ENCODE measurements around the gene PBRM1.

The PBRM1 gene

DNA sequence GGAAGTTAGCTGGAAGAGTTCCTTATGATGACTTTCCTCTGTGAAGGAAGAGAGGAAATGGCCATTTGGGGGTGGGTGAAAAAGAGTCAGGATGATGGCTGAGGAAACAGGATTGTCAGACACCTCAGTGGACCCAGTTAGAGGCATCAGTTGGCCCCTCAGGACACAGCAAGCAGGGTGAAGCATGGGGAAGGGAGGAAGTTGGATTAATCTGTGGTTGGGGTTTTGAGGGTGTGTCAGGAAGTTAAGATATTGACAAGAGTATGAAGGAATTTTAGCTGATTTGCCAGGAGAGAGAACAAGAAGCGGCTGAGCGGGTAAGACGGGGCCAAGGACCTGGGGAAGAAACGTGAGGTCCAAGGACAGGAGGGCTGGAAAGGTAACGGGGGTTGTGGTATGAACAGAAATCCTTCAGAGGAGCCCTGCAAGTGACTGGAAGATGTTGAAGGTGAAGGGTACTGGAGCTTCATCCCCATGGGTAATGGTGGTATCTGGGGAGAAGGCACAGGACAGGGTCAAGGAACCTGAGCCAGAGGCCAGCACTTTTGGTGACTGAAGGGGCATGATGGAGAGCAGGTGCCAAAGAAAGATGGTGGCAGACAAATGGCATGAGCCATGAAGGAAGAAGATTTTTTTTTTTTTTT lies 146.6 kb downstream of the PBRM1 start:
- TF ChIP-seq ZBTB7A (IDR thresholded peaks at IDR 0.05; ENCODE audit: low read depth): no peak
- TF ChIP-seq EGR1 (IDR thresholded peaks at IDR 0.05): no peak
- TF ChIP-seq, protein P1, sequence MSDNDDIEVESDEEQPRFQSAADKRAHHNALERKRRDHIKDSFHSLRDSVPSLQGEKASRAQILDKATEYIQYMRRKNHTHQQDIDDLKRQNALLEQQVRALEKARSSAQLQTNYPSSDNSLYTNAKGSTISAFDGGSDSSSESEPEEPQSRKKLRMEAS (IDR thresholded peaks at IDR 0.05): no peak
- TF ChIP-seq, protein P2, sequence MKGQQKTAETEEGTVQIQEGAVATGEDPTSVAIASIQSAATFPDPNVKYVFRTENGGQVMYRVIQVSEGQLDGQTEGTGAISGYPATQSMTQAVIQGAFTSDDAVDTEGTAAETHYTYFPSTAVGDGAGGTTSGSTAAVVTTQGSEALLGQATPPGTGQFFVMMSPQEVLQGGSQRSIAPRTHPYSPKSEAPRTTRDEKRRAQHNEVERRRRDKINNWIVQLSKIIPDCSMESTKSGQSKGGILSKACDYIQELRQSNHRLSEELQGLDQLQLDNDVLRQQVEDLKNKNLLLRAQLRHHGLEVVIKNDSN (IDR thresholded peaks at IDR 0.05): no peak
- TF ChIP-seq TAF1 (IDR thresholded peaks at IDR 0.05; ENCODE audit: low read depth): no peak
- TF ChIP-seq RAD21 (IDR thresholded peaks at IDR 0.05; ENCODE audit: low read depth): no peak
- TF ChIP-seq NFIC (IDR thresholded peaks at IDR 0.05): no peak
- no peak for TF ChIP-seq YY1 (IDR thresholded peaks at IDR 0.05; ENCODE audit: low read depth)
- no peak for TF ChIP-seq FOXM1 (IDR thresholded peaks at IDR 0.05; ENCODE audit: borderline replicate concordance, low read depth)
- TF ChIP-seq, protein P3, sequence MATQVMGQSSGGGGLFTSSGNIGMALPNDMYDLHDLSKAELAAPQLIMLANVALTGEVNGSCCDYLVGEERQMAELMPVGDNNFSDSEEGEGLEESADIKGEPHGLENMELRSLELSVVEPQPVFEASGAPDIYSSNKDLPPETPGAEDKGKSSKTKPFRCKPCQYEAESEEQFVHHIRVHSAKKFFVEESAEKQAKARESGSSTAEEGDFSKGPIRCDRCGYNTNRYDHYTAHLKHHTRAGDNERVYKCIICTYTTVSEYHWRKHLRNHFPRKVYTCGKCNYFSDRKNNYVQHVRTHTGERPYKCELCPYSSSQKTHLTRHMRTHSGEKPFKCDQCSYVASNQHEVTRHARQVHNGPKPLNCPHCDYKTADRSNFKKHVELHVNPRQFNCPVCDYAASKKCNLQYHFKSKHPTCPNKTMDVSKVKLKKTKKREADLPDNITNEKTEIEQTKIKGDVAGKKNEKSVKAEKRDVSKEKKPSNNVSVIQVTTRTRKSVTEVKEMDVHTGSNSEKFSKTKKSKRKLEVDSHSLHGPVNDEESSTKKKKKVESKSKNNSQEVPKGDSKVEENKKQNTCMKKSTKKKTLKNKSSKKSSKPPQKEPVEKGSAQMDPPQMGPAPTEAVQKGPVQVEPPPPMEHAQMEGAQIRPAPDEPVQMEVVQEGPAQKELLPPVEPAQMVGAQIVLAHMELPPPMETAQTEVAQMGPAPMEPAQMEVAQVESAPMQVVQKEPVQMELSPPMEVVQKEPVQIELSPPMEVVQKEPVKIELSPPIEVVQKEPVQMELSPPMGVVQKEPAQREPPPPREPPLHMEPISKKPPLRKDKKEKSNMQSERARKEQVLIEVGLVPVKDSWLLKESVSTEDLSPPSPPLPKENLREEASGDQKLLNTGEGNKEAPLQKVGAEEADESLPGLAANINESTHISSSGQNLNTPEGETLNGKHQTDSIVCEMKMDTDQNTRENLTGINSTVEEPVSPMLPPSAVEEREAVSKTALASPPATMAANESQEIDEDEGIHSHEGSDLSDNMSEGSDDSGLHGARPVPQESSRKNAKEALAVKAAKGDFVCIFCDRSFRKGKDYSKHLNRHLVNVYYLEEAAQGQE (IDR thresholded peaks at IDR 0.05; ENCODE audit: low read depth): no peak
- TF ChIP-seq CREB1 (IDR thresholded peaks at IDR 0.05; ENCODE audit: low read depth): no peak
- TF ChIP-seq EP300 (IDR thresholded peaks at IDR 0.05; ENCODE audit: borderline replicate concordance): no peak
- no peak for TF ChIP-seq CEBPB (IDR thresholded peaks at IDR 0.05)
- no peak for TF ChIP-seq TEAD4 (IDR thresholded peaks at IDR 0.05)
- no peak for TF ChIP-seq TCF12 (IDR thresholded peaks at IDR 0.05; ENCODE audit: low read depth)

DNA sequence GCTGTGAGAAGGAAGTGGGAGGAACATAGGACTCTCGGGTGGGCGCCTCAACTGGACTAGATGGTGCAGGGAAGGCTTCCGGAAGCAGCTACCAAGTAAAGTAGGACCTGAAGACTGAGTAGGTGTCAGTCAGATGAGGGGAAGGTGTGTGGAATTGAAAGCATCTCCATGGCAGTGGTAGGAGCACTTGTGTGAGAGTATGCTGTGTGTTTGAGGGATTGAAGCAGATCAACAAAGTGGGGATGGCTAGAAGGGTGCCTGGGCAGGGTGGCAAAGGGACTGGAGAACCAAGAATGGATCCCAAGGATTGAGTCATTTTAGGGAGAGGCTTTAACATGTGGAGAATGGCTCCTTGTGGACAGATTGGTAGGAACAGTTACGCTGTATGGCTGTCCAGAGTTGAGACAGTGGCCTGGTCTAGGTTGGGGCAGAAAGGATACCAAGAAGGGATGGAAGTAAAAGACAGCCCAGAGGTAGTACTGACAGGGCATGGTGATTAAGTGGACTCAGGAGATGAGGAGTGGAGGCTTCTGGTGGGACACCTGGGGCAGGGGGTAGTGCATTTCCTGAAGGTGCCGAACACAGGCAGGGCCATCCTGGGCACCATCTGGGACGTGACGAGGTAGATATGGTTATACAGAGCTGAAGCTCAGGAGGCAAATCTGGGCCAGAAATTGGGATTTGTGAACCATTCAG lies 147.8 kb downstream of the PBRM1 start:
- no peak for TF ChIP-seq TAF1 (IDR thresholded peaks at IDR 0.05; ENCODE audit: low read depth)
- no peak for TF ChIP-seq NFIC (IDR thresholded peaks at IDR 0.05)
- TF ChIP-seq CREB1 (IDR thresholded peaks at IDR 0.05; ENCODE audit: low read depth): no peak
- no peak for TF ChIP-seq EGR1 (IDR thresholded peaks at IDR 0.05)
- no peak for TF ChIP-seq ZBTB7A (IDR thresholded peaks at IDR 0.05; ENCODE audit: low read depth)
- TF ChIP-seq RAD21 (IDR thresholded peaks at IDR 0.05; ENCODE audit: low read depth): no peak
- TF ChIP-seq, protein P1 (IDR thresholded peaks at IDR 0.05): no peak
- TF ChIP-seq EP300 (IDR thresholded peaks at IDR 0.05; ENCODE audit: borderline replicate concordance): no peak

DNA sequence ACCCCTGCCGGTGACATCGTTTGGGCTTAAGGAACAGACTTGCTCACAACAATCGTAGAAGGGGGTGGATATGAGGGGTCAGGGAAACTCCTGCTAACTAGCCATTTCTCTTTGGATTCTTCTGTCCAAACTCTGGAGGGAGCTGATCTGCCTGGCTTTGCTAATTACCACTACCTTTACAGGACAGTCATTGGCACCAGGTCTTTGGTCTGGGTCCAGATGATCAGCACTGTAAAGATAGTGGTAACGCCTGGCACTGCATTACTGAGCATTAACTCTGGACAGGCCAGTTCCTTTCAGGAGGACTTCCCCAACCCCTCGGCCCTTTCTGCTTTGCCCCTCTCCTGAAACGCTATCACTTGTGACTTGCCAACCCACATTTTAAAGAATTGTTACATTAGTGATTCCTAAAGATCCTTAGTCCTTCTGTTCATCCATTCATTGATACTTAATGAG lies 148.5 kb downstream of the PBRM1 start:
- TF ChIP-seq ZBTB7A (IDR thresholded peaks at IDR 0.05; ENCODE audit: low read depth): no peak
- no peak for TF ChIP-seq TCF12 (IDR thresholded peaks at IDR 0.05; ENCODE audit: low read depth)
- TF ChIP-seq CEBPB (IDR thresholded peaks at IDR 0.05): no peak
- TF ChIP-seq TEAD4 (IDR thresholded peaks at IDR 0.05): no peak
- no peak for TF ChIP-seq FOXM1 (IDR thresholded peaks at IDR 0.05; ENCODE audit: borderline replicate concordance, low read depth)
- no peak for TF ChIP-seq CREB1 (IDR thresholded peaks at IDR 0.05; ENCODE audit: low read depth)
- TF ChIP-seq YY1 (IDR thresholded peaks at IDR 0.05; ENCODE audit: low read depth): no peak
- TF ChIP-seq, protein P3 (IDR thresholded peaks at IDR 0.05; ENCODE audit: low read depth): no peak
- TF ChIP-seq RAD21 (IDR thresholded peaks at IDR 0.05; ENCODE audit: low read depth): no peak
- no peak for TF ChIP-seq TAF1 (IDR thresholded peaks at IDR 0.05; ENCODE audit: low read depth)

DNA sequence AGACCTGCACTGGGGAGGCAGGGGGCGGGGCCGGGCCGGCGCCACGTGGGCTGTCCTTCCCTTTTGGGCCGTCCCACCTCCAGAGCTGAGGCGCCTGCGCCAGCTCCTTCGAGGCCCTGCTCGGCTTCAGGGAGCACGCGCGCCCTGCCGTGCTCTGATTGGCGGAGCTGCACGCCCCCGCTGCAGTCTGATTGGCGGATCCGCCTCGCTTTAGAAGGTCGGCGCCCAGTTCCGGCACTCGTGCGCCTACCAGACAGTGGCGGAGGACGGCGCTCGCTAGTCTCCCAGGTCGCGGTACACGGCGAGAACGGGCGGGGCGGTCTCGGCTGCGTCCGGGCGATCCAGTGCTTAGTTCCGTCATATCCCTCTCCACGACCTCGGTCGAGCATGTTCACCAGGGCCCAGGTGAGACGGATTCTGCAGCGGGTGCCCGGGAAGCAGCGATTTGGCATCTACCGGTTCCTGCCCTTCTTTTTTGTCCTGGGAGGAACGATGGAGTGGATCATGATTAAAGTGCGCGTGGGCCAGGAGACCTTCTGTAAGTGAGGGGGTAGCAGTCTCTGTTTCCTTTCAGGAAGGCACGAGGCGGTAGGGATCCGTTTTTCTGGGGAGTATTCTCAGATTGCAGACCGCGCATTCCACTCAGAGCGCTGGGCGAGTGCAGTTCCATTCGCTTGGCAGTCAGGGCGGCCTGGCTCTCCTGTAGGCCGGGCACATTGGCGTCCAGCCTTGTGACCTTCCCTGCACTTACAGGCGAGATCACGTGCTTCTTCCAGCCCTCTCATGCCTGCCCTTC lies 149.1 kb downstream of the PBRM1 start, which contains the start of gene UQCC5:
Gene UQCC5, plus strand, starts transcription at position 237 of the 796 bp plus-strand sequence. Its CDS starts 151 bp downstream, at position 388.
- TF ChIP-seq EP300 (IDR thresholded peaks at IDR 0.05; ENCODE audit: borderline replicate concordance): no peak
- TF ChIP-seq, protein P3 (IDR thresholded peaks at IDR 0.05; ENCODE audit: low read depth): no peak
- TF ChIP-seq TAF1 (IDR thresholded peaks at IDR 0.05; ENCODE audit: low read depth): peak; percentile 92
- peak; percentile 3; the same call in 1 of the 2 replicates for TF ChIP-seq TCF12 (IDR thresholded peaks at IDR 0.05; ENCODE audit: low read depth)
- TF ChIP-seq, protein P2 (IDR thresholded peaks at IDR 0.05): peak; percentile 91
- peak; percentile 99 for TF ChIP-seq EGR1 (IDR thresholded peaks at IDR 0.05)
- TF ChIP-seq, protein P1 (IDR thresholded peaks at IDR 0.05): peak; percentile 81
